Stimulated activated naive CD8-positive, alpha-beta T cell treated with anti-CD3 and anti-CD28 coated beads, Interleukin-15, amount 100 ng/mL, for 72 hours (primary cell): ENCODE results near the gene XRCC6.
"Not testable (repeated sequence)": the region's sequence is repeated elsewhere in the genome, so short reads cannot be mapped to it uniquely, and the experiment has no call there.

Experiments
- ATAC-seq: fragments of 150-1000 bp; cut with Tn5 transposase; 2 replicates; pipeline ENCODE4 v1.10.0; 2021; ENCODE audit warnings: mild to moderate bottlenecking, moderate library complexity
- DNase-seq, 2 donors: peaks; one replicate each; pipeline ENCODE4 v3.0.0; 2021 to 2022
- H3K27ac Mint-ChIP-seq, 2 donors: one replicate each; pipeline ENCODE4 v1.8.0; 2022; ENCODE audit warnings: mild to moderate bottlenecking in 2 of 2, mixed read lengths in 2 of 2, moderate library complexity in 2 of 2
- H3K27me3 Mint-ChIP-seq: one replicate; pipeline ENCODE4 v1.8.0; 2022; ENCODE audit warnings: mixed read lengths
- H3K4me1 Mint-ChIP-seq: one replicate; pipeline ENCODE4 v1.8.0; 2022; ENCODE audit warnings: mild to moderate bottlenecking, mixed read lengths
- H3K4me3 Mint-ChIP-seq, 2 donors: one replicate each; pipeline ENCODE4 v1.8.0; 2022; ENCODE audit warnings: mild to moderate bottlenecking in 2 of 2, mixed read lengths in 2 of 2, moderate library complexity in 1 of 2
- H3K9me3 Mint-ChIP-seq, 2 donors: one replicate each; pipeline ENCODE4 v1.8.0; 2022; ENCODE audit warnings: mixed read lengths in 2 of 2

Gene XRCC6

GRCh38 chr22:41682033-41682807 is 61.1 kb downstream of the XRCC6 start:
- ATAC-seq (peak; percentile 99), DNase-seq (peak; percentile 80 to 84)
- Mint-ChIP-seq H3K4me3 (peak overlapping the region; percentile 92 to 99), H3K27me3 (no peaks in the 10 kb centered on the region), H3K4me1 (peaks cover 38% of the 10 kb centered on the region), H3K9me3 (no peaks in the 10 kb centered on the region), H3K27ac (peak overlapping the region; percentile 97 to 98)

DNA sequence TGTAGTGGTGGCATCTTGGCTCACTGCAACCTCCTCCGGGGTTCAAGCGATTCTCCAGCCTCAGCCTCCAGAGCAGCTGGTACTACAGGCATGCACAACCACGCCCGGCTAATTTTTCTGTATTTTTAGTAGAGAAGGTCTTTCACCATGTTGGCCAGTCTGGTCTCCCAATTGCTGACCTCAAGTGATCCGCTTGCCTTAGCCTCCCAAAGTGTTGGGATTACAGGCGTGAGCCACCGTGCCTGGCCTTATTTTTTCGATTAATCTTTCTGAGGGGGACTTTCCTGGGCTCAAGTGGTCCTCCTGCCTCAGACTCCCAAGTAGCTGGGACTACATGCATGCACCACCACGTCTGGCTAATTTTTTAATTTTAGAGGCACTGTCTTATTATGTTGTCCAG is 62.0 kb downstream of the XRCC6 start:
- peak overlapping the region; percentile 92 to 99 for H3K4me3 Mint-ChIP-seq
- no peaks in the 10 kb centered on the region for H3K9me3 Mint-ChIP-seq
- H3K27me3 Mint-ChIP-seq = no peaks in the 10 kb centered on the region
- peaks cover 46% of the 10 kb centered on the region for H3K4me1 Mint-ChIP-seq
- ATAC-seq (no peak), DNase-seq (no peak)
- H3K27ac Mint-ChIP-seq = peak overlapping the region; percentile 97 to 98

DNA sequence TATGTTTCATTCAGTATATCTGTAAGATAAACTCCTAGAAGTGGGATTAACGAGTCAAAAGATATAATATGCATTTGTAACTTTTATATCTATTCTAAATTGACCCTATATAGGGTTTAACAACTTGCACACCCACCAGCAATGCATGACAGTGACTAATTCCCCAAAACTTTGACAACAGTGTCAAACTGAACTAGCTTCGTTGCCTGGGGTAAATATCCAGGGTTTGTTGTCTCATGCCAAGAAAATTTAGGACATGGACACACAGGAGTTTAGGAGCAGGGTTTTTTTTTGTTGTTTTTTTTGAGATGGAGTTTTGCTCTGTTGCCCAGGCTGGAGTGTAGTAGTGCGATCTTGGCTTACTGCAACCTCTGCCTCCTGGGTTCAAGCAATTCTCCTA is 62.5 kb downstream of the XRCC6 start:
- peak overlapping the region; percentile 6 to 40 for H3K27ac Mint-ChIP-seq
- H3K4me3 Mint-ChIP-seq = peak overlapping the region in 1 of 2 donors; percentile 99
- H3K27me3 Mint-ChIP-seq = no peaks in the 10 kb centered on the region
- H3K9me3 Mint-ChIP-seq = no peaks in the 10 kb centered on the region
- H3K4me1 Mint-ChIP-seq = peaks cover 45% of the 10 kb centered on the region
- no peak for ATAC-seq
- DNase-seq = no peak

DNA sequence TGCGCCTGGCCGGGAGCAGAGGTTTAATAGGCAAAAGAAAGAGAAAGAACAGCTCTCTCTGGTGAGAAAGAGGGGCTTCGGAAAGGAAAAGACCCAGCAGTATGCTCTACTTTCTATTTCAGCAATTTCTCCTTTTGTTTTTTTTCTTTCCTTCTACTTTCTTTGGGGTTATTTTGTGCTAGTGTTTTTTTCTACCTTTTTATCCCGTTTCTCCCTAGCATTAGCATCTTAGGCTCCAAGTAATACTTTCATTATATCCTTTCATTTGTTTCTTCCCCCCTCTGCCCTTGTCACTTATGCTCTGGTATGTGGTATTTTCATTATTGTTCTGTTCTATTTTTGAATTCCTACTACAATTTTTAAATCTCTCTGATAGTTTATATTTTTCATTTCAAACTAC is 63.1 kb downstream of the XRCC6 start:
- Mint-ChIP-seq H3K27ac (peak overlapping the region in 1 of 2 donors; percentile 75), H3K9me3 (no peaks in the 10 kb centered on the region), H3K27me3 (no peaks in the 10 kb centered on the region), H3K4me3 (peak overlapping the region; percentile 12 to 36), H3K4me1 (peaks cover 48% of the 10 kb centered on the region)
- no peak for ATAC-seq
- DNase-seq = no peak

DNA sequence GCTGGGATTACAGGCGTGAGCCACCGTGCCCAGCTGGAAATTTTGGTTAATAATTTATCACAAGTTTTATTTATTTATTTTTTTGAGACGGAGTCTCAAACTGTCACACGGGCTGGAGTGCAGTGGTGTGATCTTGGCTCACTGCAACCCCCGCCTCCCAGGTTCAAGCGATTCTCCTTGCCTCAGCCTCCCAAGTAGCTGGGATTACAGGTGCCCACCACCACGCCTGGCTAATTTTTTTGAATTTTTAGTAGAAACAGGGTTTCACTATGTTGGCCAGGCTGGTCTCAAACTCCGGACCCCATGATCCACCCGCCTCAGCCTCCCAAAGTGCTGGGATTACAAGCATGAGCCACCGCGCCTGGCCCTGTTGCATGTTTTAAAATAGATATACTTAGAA is 65.8 kb downstream of the XRCC6 start:
- Mint-ChIP-seq H3K4me3 (peak overlapping the region; percentile 94 to 98), H3K4me1 (peaks cover 47% of the 10 kb centered on the region), H3K27ac (peak overlapping the region in 1 of 2 donors; percentile 65)
- not testable (repeated sequence) for DNase-seq, ATAC-seq, H3K27me3 Mint-ChIP-seq, H3K9me3 Mint-ChIP-seq

GRCh38 chr22:41687901-41688364 is 66.8 kb downstream of the XRCC6 start:
- Mint-ChIP-seq H3K9me3 (no peaks in the 10 kb centered on the region), H3K4me1 (peaks cover 43% of the 10 kb centered on the region), H3K27ac (peak overlapping the region; percentile 99 to 100), H3K4me3 (peak overlapping the region; percentile 94 to 98), H3K27me3 (no peaks in the 10 kb centered on the region)
- DNase-seq = no peak
- peak; percentile 40 for ATAC-seq

DNA sequence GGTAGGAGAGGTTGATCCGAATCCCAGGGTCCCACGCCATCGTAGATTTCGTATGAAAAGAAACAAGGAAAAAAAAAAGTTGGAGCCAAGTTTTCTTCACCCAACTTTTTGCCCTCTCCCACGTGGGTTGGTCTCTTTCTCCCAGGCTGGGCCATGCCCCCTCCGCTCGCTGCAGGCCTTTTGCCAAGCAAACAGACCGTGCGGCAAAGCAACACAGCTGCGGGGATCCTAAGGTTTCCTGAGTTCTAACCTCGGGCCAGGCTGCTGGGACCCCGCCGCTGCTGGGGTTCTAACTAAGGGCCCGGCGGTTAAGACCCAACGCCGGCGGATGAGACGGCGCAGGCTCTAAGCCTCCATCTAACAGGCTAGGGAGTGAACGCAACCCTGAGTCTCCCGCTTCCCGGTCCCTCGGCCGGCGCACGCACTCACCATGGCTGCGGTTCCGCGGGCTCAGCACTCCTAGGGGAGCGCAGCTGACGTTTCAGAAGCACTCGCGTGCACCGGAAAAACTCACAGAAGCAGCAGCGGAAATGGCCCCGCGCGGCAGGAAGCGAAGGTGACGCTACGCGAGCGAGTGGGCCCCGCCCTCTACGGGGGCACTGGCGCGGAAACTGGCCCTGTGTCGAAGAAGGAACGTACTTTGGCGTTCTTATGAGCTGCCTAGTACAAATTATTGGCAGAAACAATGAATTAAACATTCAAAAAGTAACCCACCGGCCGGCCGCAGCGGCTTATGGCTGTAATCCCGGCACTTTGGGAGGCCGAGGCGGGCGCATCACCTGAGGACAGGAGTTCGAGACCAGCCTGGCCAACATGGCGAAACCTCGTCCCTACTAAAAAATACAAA is 67.5 kb downstream of the XRCC6 start, which contains the start of gene SNU13:
TSS of gene SNU13 (minus strand) at position 503 of the 847 bp plus-strand sequence. CDS start at position 432, 71 bp downstream.
- H3K4me1 Mint-ChIP-seq = peaks cover 43% of the 10 kb centered on the region
- DNase-seq = peak; percentile 84 to 90

DNA sequence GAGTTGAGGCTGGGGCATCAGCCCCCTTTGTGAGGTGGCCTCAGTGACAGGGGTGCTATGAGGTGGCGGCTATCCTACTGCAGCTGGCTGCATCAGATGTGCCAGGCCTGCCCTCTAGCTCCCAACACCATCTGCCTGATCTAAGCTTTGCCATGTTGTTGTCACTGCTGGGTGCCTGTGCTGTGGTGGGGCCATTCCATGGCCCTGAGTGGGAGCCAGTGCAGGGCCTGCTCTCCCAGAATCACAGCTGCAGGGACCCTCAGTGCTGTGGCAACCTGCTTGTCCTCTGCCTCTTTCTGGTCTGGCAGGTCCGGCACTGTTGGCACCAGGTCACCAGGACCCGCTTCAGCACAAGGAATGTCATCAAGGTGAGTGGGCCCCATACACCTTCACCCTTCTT is 69.4 kb downstream of the XRCC6 start:
- ATAC-seq = no peak
- no peak overlapping the region for H3K27ac Mint-ChIP-seq
- H3K4me1 Mint-ChIP-seq = peaks cover 33% of the 10 kb centered on the region
- no peaks in the 10 kb centered on the region for H3K9me3 Mint-ChIP-seq
- DNase-seq = no peak
- no peaks in the 10 kb centered on the region for H3K27me3 Mint-ChIP-seq
- peak overlapping the region in 1 of 2 donors; percentile 6 for H3K4me3 Mint-ChIP-seq

More for the DNA sequence above, 67.5 kb downstream of the XRCC6 start, which contains the start of gene SNU13:
- peak; percentile 96 for ATAC-seq
- H3K27ac Mint-ChIP-seq = peak within 1 kb of the TSS; percentile 99 to 100
- H3K27me3 Mint-ChIP-seq = no peaks in the 10 kb centered on the region
- peak within 1 kb of the TSS; percentile 94 to 98 for H3K4me3 Mint-ChIP-seq
- no peaks in the 10 kb centered on the region for H3K9me3 Mint-ChIP-seq

DNA sequence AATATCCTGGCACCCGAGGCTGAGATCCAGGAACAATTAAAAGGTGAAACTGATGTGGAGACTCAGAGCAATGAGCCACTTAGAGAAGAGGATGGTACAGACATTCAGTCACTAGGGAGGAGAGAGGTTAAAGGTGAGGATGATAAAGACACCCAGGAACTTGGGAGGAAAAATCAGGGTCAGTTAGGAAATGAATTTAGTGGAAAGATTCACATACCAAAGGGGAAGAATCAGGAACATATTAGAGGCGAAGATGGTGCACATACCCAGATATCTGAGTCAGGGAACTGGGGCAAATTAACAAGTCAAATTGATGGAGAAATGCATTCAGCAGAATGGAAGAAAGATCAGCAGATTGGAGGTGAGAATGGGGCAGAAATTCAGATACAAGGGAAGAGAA is 74.1 kb downstream of the XRCC6 start:
- Mint-ChIP-seq H3K27ac (no peak overlapping the region), H3K4me1 (peaks cover 14% of the 10 kb centered on the region), H3K4me3 (no peak overlapping the region), H3K27me3 (no peaks in the 10 kb centered on the region), H3K9me3 (no peaks in the 10 kb centered on the region)
- DNase-seq (no peak), ATAC-seq (no peak)

GRCh38 chr22:41696703-41697102 is 75.6 kb downstream of the XRCC6 start:
- ATAC-seq = peak; percentile 16
- Mint-ChIP-seq H3K4me3 (no peak overlapping the region), H3K9me3 (no peaks in the 10 kb centered on the region)

GRCh38 chr22:41697126-41697775 is 76.2 kb downstream of the XRCC6 start:
- Mint-ChIP-seq H3K27ac (peak overlapping the region in 1 of 2 donors; percentile 29), H3K9me3 (no peaks in the 10 kb centered on the region), H3K4me1 (peaks cover 14% of the 10 kb centered on the region), H3K4me3 (peak overlapping the region; percentile 23 to 65), H3K27me3 (no peaks in the 10 kb centered on the region)
- ATAC-seq (peak; percentile 75), DNase-seq (peak; percentile 81 to 84)

More at GRCh38 chr22:41696703-41697102, 75.6 kb downstream of the XRCC6 start:
- Mint-ChIP-seq H3K4me1 (peaks cover 14% of the 10 kb centered on the region), H3K27me3 (no peaks in the 10 kb centered on the region), H3K27ac (peak overlapping the region in 1 of 2 donors; percentile 29)
- DNase-seq = no peak

DNA sequence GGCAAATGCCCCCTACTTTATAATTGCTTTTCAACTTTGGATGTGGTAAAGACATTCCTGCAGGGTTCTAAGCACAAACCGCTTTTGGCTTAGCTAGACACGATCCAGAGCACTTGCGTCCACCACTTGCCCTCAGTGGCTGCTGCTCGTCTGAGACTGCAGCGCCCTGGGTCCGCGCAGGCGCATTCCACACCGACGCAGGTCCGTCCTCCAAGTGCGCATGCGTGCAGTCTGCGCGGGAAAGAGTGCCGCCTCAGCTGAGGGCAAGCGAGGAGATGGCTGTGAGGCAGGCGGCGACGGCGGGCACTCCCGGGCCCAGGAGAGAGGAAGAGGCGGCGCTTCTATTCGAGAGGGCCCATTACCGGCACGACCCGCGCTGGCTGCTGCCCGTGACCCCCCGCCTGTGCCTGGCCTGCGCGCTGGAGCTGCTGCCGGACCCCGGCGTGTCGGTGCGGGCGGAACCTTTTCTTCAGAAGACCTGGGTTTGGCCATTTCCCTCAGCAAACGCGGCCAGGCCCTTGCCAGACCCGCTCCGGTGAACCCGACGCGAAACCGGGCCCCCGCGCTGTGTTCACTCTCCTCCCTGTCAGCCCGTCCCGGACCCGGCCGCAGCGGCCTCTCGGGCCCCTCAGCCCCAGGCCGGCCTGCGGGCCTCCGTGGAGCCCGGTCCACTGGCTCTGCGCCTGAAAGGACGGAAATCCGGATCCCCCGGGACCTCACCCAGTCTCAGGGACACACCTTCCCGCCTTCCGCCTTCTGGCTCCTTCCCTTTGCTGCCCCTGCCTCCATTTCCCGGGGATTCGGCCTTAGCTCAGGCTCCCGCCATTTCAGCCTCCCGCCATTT is 78.4 kb downstream of the XRCC6 start, which contains the start of gene MEI1:
TSS of gene MEI1 (plus strand) at position 240 of the 844 bp plus-strand sequence. CDS start at position 276, 36 bp downstream.
- Mint-ChIP-seq H3K4me3 (peak within 1 kb of the TSS; percentile 50 to 65), H3K27ac (peak within 1 kb of the TSS in 1 of 2 donors; percentile 60), H3K9me3 (no peaks in the 10 kb centered on the region), H3K27me3 (no peaks in the 10 kb centered on the region), H3K4me1 (peaks cover 14% of the 10 kb centered on the region)
- peak; percentile 89 to 91 for DNase-seq
- peak; percentile 84 for ATAC-seq

DNA sequence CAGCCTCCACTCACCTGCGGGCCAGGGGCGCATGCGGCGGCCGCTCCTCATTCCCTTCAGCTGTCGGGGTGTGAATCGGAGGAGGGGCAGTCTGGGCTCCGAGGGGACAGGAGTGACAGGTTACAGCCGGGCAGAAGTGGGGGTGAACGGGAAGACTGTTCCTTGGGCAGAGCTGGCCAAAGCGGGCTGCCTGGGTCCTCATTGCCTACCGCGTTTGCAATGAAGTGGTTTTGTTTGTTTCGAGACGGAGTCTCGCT is 78.9 kb downstream of the XRCC6 start:
- no peak overlapping the region for H3K27ac Mint-ChIP-seq
- no peaks in the 10 kb centered on the region for H3K27me3 Mint-ChIP-seq
- peaks cover 14% of the 10 kb centered on the region for H3K4me1 Mint-ChIP-seq
- no peaks in the 10 kb centered on the region for H3K9me3 Mint-ChIP-seq
- peak overlapping the region in 1 of 2 donors; percentile 29 for H3K4me3 Mint-ChIP-seq
- DNase-seq (no peak), ATAC-seq (no peak)

GRCh38 chr22:41702763-41703162 is 81.7 kb downstream of the XRCC6 start:
- Mint-ChIP-seq H3K27me3 (no peaks in the 10 kb centered on the region), H3K9me3 (no peaks in the 10 kb centered on the region), H3K4me1 (peaks cover 6% of the 10 kb centered on the region), H3K4me3 (no peak overlapping the region), H3K27ac (no peak overlapping the region)
- ATAC-seq (no peak), DNase-seq (no peak)
